HCT116 (cell line): Measurements from ENCODE around the gene SLC12A7. TPM values are rescaled to one million over a fixed set of nuclear protein-coding genes. Genes with fewer than 3 reads are reported as not detected.
"Not testable (repeated sequence)": the region's sequence is repeated elsewhere in the genome, so short reads cannot be mapped to it uniquely, and the experiment has no call there.

ENCODE experiments used
- ATAC-seq: fragments of 200-7000 bp; cut with Tn5 transposase; 2 replicates; pipeline ENCODE4 v1.9.1; 2020; ENCODE audit warnings: mild to moderate bottlenecking, moderate library complexity
- BruUV-seq: library from RNA; stranded (reverse); fragments of 400-500 nt; replicated peaks from 2 replicates; lab custom pipeline; 2021; lab: Mats Ljungman, UMichigan
- CTCF ChIA-PET: fragments of 300-600 bp; sonication (Branson Sonifier 250); formaldehyde crosslinking; loops from one replicate; lab custom pipeline; 2021; ENCODE audit warnings: antibody characterized with exemption; lab: Charles Lee
- POLR2A ChIA-PET: fragments of 300-600, 350-600 bp; sonication (Branson Sonifier 250); formaldehyde crosslinking; loops from one replicate; lab custom pipeline; 2021; ENCODE audit warnings: antibody characterized with exemption; lab: Charles Lee
- RAD21 ChIA-PET, 2 experiments: fragments of 300-600 bp; sonication (Branson Sonifier 250); formaldehyde crosslinking; loops; one replicate each; lab custom pipeline; 2023; ENCODE audit warnings: low total read pairs in 2 of 2; ENCODE audit not compliant: uncharacterized antibody in 2 of 2, unreplicated experiment in 2 of 2, low non-redundant PET in 1 of 2; lab: Charles Lee
- DNase-seq: peaks from one replicate; pipeline ENCODE4 v3.0.0-alpha.2; 2010; ENCODE audit warnings: low read depth, low spot score
- H2AFZ ChIP-seq: fragments of 200-600 bp; shearing (Covaris generic), sonication (generic); 2 replicates; pipeline ENCODE4 v1.6.1; 2017; ENCODE audit warnings: low read depth, mixed run types, mixed read lengths, antibody characterized with exemption, low read length; ENCODE audit not compliant: poor library complexity, severe bottlenecking
- H3K27ac ChIP-seq: 2 replicates; pipeline ENCODE4 v1.5.1; 2012; ENCODE audit warnings: low read depth, low read length
- H3K27me3 ChIP-seq: fragments of 200-600 bp; sonication (generic); 2 replicates; pipeline ENCODE4 v1.6.1; 2016; ENCODE audit warnings: mixed run types, low read length, mixed read lengths; ENCODE audit not compliant: insufficient read depth
- H3K36me3 ChIP-seq, 2 experiments: fragments of 200-500 bp in 1 of 2; fragments of 200-600 bp in 1 of 2; sonication (Bioruptor generic) in 1 of 2; sonication (generic) in 1 of 2; 2 replicates each; pipeline versions ENCODE4 v1.5.1 to v1.6.1; 2014 to 2016; ENCODE audit warnings: low read length in 2 of 2, inconsistent platforms in 1 of 2, mixed read lengths in 1 of 2, mixed run types in 1 of 2; ENCODE audit not compliant: insufficient read depth in 2 of 2, control insufficient read depth in 1 of 2
- H3K4me1 ChIP-seq, 2 experiments: fragments of 200-600 bp in 1 of 2; sonication (generic) in 1 of 2; 2 replicates each; pipeline versions ENCODE4 v1.5.1 to v1.6.1; 2012 to 2017; ENCODE audit warnings: low read length in 2 of 2, inconsistent platforms in 1 of 2, mild to moderate bottlenecking in 1 of 2, mixed read lengths in 1 of 2, mixed run types in 1 of 2, moderate library complexity in 1 of 2; ENCODE audit not compliant: insufficient read depth in 2 of 2, control insufficient read depth in 1 of 2
- H3K4me2 ChIP-seq: fragments of 200-600 bp; sonication (generic); 2 replicates; pipeline ENCODE4 v1.6.1; 2017; ENCODE audit warnings: mixed run types, low read length, mixed read lengths
- H3K4me3 ChIP-seq, 2 experiments: fragments of 200-600 bp in 1 of 2; sonication (generic) in 1 of 2; replicated peaks in 1 of 2; 2 replicates each; pipeline ENCODE4 v1.5.1; 2011 to 2016; ENCODE audit warnings: low read length in 2 of 2, control low read depth in 1 of 2, low read depth in 1 of 2, mild to moderate bottlenecking in 1 of 2, mixed read lengths in 1 of 2, mixed run types in 1 of 2
- H3K79me2 ChIP-seq: fragments of 200-600 bp; sonication (generic); 2 replicates; pipeline ENCODE4 v1.6.1; 2017; ENCODE audit warnings: mild to moderate bottlenecking, mixed run types, low read length, moderate library complexity, mixed read lengths; ENCODE audit not compliant: insufficient read depth
- H3K9ac ChIP-seq: fragments of 200-600 bp; sonication (generic); 2 replicates; pipeline ENCODE4 v1.6.1; 2016; ENCODE audit warnings: low read length, mixed read lengths
- H3K9me2 ChIP-seq: fragments of 200-600 bp; sonication (generic), shearing (Covaris generic); 2 replicates; pipeline ENCODE4 v1.6.1; 2017; ENCODE audit warnings: mixed run types, mild to moderate bottlenecking, moderate library complexity; ENCODE audit not compliant: insufficient read depth
- H3K9me3 ChIP-seq, 2 experiments: fragments of 200-500 bp in 1 of 2; fragments of 200-600 bp in 1 of 2; sonication (Bioruptor generic) in 1 of 2; sonication (generic) in 1 of 2; 2 replicates each; pipeline ENCODE4 v1.6.1; 2014 to 2017; ENCODE audit warnings: low read length in 2 of 2, mixed read lengths in 2 of 2, inconsistent platforms in 1 of 2, low read depth in 1 of 2, mild to moderate bottlenecking in 1 of 2, mixed run types in 1 of 2, moderate library complexity in 1 of 2; ENCODE audit not compliant: control insufficient read depth in 1 of 2, insufficient read depth in 1 of 2
- H4K20me1 ChIP-seq: fragments of 200-600 bp; sonication (generic), shearing (Covaris generic); 2 replicates; pipeline ENCODE4 v1.6.1; 2017; ENCODE audit warnings: mixed run types, mild to moderate bottlenecking, moderate library complexity; ENCODE audit not compliant: insufficient read depth
- CBX3 ChIP-seq: IDR thresholded peaks from 2 replicates; pipeline ENCODE4 v1.6.1; 2012; ENCODE audit warnings: low read depth
- CEBPB ChIP-seq: IDR thresholded peaks from 2 replicates; pipeline ENCODE4 v1.6.1; 2012; ENCODE audit warnings: low read depth
- EGR1 ChIP-seq: IDR thresholded peaks from 2 replicates; pipeline ENCODE4 v1.6.1; 2012; ENCODE audit warnings: low read depth
- ELF1 ChIP-seq: IDR thresholded peaks from 2 replicates; pipeline ENCODE4 v1.6.1; 2012; ENCODE audit warnings: low read depth, borderline replicate concordance
- EZH2 ChIP-seq: fragments of 200-600 bp; sonication (generic); IDR thresholded peaks from 2 replicates; pipeline ENCODE4 v1.6.1; 2017; ENCODE audit warnings: antibody characterized with exemption, mixed run types
- EZH2phosphoT487 ChIP-seq: fragments of 200-600 bp; IDR thresholded peaks from 2 replicates; pipeline ENCODE4 v1.6.1; 2018; ENCODE audit warnings: antibody characterized with exemption, borderline replicate concordance
- FOSL1 ChIP-seq: IDR thresholded peaks from 2 replicates; pipeline ENCODE4 v1.6.1; 2012; ENCODE audit warnings: low read depth
- JUND ChIP-seq: IDR thresholded peaks from 2 replicates; pipeline ENCODE4 v1.6.1; 2012
- POLR2A ChIP-seq: IDR thresholded peaks from 2 replicates; pipeline ENCODE4 v1.7.0; 2011; ENCODE audit warnings: borderline replicate concordance; ENCODE audit not compliant: insufficient read depth, insufficient read length; ENCODE audit errors: extremely low read depth
- POLR2AphosphoS5 ChIP-seq: IDR thresholded peaks from 2 replicates; pipeline ENCODE4 v1.6.1; 2011; ENCODE audit warnings: mild to moderate bottlenecking, low read depth, low read length, moderate library complexity
- SIN3A ChIP-seq: IDR thresholded peaks from 2 replicates; pipeline ENCODE4 v1.6.1; 2012; ENCODE audit warnings: low read depth
- SP1 ChIP-seq: IDR thresholded peaks from 2 replicates; pipeline ENCODE4 v1.6.1; 2012; ENCODE audit warnings: low read depth
- SRF ChIP-seq: IDR thresholded peaks from 2 replicates; pipeline ENCODE4 v1.6.1; 2012; ENCODE audit warnings: low read depth
- TCF7L2 ChIP-seq: IDR thresholded peaks from 2 replicates; pipeline ENCODE4 v1.7.0; 2011; ENCODE audit warnings: borderline replicate concordance, inconsistent platforms; ENCODE audit not compliant: insufficient read depth, insufficient read length; ENCODE audit errors: extremely low read depth
- YY1 ChIP-seq: IDR thresholded peaks from 2 replicates; pipeline ENCODE4 v1.6.1; 2011; ENCODE audit warnings: low read length, low read depth, moderate library complexity, mild to moderate bottlenecking; ENCODE audit not compliant: insufficient replicate concordance; ENCODE audit errors: extremely low read depth
- ZFX ChIP-seq: fragments of 450-650 bp; IDR thresholded peaks from 2 replicates; pipeline ENCODE4 v1.6.1; 2017
- ZNF274 ChIP-seq: fragments of 200-500 bp; sonication (Bioruptor generic); IDR thresholded peaks from 2 replicates; pipeline ENCODE4 v1.6.1; 2014; ENCODE audit warnings: mild to moderate bottlenecking, low read depth, low read length, inconsistent platforms
- intact Hi-C: fragments of 100-400 bp; cut with micrococcal nuclease; formaldehyde crosslinking; loops from 2 replicates; pipeline ENCODE4 v1.10.0; 2022
- total RNA-seq: library from RNA; stranded (reverse); gene quantifications from one replicate; pipeline ENCODE4 v1.2.1, GENCODE V29; 2021; ENCODE audit not compliant: unreplicated experiment
- TF ChIP-seq, protein P1 (sequence below), 3 experiments: fragments of 200-600 bp in 1 of 3; sonication (generic) in 1 of 3; IDR thresholded peaks in 2 of 3; conservative IDR thresholded peaks in 1 of 3; 2 replicates each; pipeline ENCODE4 v1.5.1; 2012 to 2017; ENCODE audit warnings: low read depth in 2 of 3, low read length in 2 of 3, antibody characterized with exemption in 1 of 3, borderline replicate concordance in 1 of 3, control low read depth in 1 of 3, mild to moderate bottlenecking in 1 of 3, mixed read lengths in 1 of 3, mixed run types in 1 of 3, moderate library complexity in 1 of 3; ENCODE audit not compliant: insufficient read depth in 1 of 3
- TF ChIP-seq, protein P2 (sequence below): IDR thresholded peaks from 2 replicates; pipeline ENCODE4 v1.6.1; 2012
- TF ChIP-seq, protein P3 (sequence below): IDR thresholded peaks from 2 replicates; pipeline ENCODE4 v1.6.1; 2011; ENCODE audit warnings: mild to moderate bottlenecking, low read length, moderate library complexity; ENCODE audit not compliant: insufficient replicate concordance; ENCODE audit errors: extremely low read depth

Gene SLC12A7
- total RNA-seq, 1 experiment from 2014 or later, result 29.6 TPM

DNA sequence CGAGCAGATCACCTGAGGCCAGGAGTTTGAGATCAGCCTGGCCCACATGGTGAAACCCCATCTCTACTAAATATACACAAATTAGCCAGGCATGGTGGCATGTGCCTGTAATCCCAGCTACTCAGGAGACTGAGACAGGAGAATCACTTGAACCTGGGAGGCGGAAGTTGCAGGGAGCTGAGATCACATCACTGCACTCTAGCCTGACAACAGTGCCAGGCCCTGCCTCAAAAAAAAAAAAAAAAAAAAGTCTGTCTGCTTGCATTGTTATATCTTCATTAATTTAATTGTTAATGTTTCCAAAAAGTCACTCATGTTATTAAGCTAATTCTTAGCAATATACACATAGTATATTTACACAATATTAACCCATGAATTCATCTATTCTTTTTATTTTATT is 13.8 kb upstream of the SLC12A7 start:
- H3K9me3 ChIP-seq, RAD21 ChIA-PET, DNase-seq, H3K4me2 ChIP-seq, H3K79me2 ChIP-seq, H4K20me1 ChIP-seq, H3K27ac ChIP-seq, H3K4me3 ChIP-seq, ATAC-seq, H3K36me3 ChIP-seq, H3K9ac ChIP-seq, H3K27me3 ChIP-seq, POLR2A ChIA-PET, intact Hi-C loops, H3K4me1 ChIP-seq, CTCF ChIA-PET, BruUV-seq, H2AFZ ChIP-seq, H3K9me2 ChIP-seq: not testable (repeated sequence)

DNA sequence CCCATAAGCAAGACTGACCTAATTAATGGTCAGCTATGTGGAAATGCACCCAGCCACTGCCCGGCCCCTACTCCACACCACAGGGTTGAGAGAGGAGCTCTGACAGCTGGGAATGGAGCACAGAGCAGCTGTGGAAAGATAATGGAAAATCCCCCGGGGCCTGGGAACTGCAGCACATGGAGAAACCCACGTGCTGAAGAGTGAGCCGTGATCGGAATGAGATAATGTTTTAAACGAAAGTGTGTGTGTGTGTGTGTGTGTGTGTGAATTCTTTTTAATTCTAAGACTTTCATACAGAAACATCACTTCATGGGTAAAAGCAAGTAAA is 13.1 kb upstream of the SLC12A7 start:
- no peak for DNase-seq
- Histone ChIP-seq H3K9me3 (no peaks in the 10 kb centered on the region), H3K4me3 (no peak overlapping the region), H3K4me1 (no peaks in the 10 kb centered on the region), H3K27me3 (no peaks in the 10 kb centered on the region), H3K9ac (no peak overlapping the region), H3K9me2 (no peaks in the 10 kb centered on the region), H3K27ac (no peak overlapping the region), H2AFZ (no peak overlapping the region), H3K36me3 (no peaks in the 10 kb centered on the region), H4K20me1 (no peaks in the 10 kb centered on the region), H3K79me2 (no peaks in the 10 kb centered on the region), H3K4me2 (no peak overlapping the region)
- intact Hi-C loops, result no loop called here
- ChIA-PET POLR2A (no interaction called here), CTCF (interaction anchor here (1.2 kb wide), 1 partner anchor 15 kb away, joined by 3 read pairs; no protein-coding TSS in a partner anchor), RAD21 (no interaction called here)
- no TSS peak for BruUV-seq
- no peak for ATAC-seq
- no peak for TF ChIP-seq ZNF274
- TF ChIP-seq EZH2, result no peak
- TF ChIP-seq SIN3A, result no peak
- TF ChIP-seq, protein P1, sequence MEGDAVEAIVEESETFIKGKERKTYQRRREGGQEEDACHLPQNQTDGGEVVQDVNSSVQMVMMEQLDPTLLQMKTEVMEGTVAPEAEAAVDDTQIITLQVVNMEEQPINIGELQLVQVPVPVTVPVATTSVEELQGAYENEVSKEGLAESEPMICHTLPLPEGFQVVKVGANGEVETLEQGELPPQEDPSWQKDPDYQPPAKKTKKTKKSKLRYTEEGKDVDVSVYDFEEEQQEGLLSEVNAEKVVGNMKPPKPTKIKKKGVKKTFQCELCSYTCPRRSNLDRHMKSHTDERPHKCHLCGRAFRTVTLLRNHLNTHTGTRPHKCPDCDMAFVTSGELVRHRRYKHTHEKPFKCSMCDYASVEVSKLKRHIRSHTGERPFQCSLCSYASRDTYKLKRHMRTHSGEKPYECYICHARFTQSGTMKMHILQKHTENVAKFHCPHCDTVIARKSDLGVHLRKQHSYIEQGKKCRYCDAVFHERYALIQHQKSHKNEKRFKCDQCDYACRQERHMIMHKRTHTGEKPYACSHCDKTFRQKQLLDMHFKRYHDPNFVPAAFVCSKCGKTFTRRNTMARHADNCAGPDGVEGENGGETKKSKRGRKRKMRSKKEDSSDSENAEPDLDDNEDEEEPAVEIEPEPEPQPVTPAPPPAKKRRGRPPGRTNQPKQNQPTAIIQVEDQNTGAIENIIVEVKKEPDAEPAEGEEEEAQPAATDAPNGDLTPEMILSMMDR (IDR thresholded peaks at IDR 0.05 in 2 of 3, conservative IDR thresholded peaks at IDR 0.05 in 1 of 3; ENCODE audit: borderline replicate concordance in 1 of 3, insufficient read depth in 1 of 3, low read depth in 2 of 3, low read length in 2 of 3), result no peak
- no peak for TF ChIP-seq ELF1
- TF ChIP-seq CBX3, result no peak
- TF ChIP-seq FOSL1, result no peak
- TF ChIP-seq, protein P2, sequence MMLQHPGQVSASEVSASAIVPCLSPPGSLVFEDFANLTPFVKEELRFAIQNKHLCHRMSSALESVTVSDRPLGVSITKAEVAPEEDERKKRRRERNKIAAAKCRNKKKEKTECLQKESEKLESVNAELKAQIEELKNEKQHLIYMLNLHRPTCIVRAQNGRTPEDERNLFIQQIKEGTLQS, result no peak
- no peak for TF ChIP-seq POLR2A
- TF ChIP-seq EZH2phosphoT487, result no peak
- no peak for TF ChIP-seq YY1
- no peak for TF ChIP-seq TCF7L2
- no peak for TF ChIP-seq SP1
- TF ChIP-seq SRF, result no peak
- TF ChIP-seq, protein P3, sequence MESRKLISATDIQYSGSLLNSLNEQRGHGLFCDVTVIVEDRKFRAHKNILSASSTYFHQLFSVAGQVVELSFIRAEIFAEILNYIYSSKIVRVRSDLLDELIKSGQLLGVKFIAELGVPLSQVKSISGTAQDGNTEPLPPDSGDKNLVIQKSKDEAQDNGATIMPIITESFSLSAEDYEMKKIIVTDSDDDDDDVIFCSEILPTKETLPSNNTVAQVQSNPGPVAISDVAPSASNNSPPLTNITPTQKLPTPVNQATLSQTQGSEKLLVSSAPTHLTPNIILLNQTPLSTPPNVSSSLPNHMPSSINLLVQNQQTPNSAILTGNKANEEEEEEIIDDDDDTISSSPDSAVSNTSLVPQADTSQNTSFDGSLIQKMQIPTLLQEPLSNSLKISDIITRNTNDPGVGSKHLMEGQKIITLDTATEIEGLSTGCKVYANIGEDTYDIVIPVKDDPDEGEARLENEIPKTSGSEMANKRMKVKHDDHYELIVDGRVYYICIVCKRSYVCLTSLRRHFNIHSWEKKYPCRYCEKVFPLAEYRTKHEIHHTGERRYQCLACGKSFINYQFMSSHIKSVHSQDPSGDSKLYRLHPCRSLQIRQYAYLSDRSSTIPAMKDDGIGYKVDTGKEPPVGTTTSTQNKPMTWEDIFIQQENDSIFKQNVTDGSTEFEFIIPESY, result no peak
- no peak for TF ChIP-seq JUND
- TF ChIP-seq POLR2AphosphoS5, result no peak
- no peak for TF ChIP-seq EGR1
- no peak for TF ChIP-seq CEBPB
- TF ChIP-seq ZFX, result no peak
